ENCODE measurements around the gene MCCC1. TPM values are rescaled to one million over a fixed set of nuclear protein-coding genes. Genes with fewer than 3 reads are reported as not detected.

Gene MCCC1
- total and polyA plus RNA-seq, 10 of the 15 experiments (the other 5 are each of a cell fraction or from before 2014, with no cell fraction given) = 35.0 to 71.7 (median 47.0) TPM

DNA sequence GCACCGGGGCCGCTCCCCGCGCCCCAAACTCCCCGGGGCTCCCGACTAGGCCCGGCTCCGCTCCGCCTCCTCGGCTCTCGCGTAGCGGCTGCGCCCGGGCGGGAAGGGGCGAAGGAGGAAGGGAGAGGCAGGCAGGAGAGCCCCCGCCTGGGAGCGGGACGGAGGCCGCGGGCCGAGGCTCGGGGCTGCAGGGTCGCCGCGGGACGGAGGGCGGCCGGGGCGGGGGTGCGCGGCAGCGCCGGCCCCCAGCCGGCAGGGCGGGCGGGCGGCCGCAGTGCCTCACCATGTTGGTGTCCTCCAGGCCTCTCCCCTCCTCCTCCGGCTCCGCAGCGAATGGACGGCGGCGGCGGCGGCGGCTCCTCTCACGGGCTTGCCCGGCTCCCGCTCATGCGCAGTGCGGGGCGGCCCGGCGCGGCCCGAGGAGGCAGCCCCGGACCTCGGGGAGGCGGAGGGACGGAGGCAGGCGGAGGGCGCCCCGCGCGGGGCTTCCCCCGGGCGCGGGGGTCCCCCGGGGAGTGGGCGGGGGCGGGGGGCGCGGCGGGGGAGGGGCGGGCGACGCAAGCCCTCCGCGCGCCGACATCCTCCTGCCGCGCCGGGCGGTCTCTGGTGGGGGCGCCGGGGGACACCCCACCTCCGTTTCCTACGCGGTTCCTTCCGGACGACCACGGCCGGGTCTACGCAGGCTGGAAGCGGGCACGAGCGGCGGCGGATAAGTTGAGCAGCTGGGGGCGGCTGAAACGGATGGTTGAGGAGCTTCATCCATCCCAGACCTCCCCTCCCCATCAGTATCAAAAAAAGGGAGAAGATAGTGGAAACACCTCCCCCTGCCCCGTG, 118.9 kb downstream of the MCCC1 start, which contains the start of gene DCUN1D1 (continued):
- TF ChIP-seq ZNF592 (IDR thresholded peaks at IDR 0.05) = no peak
- no peak; the same call in 1 of the 2 replicates for TF ChIP-seq TCF12 (IDR thresholded peaks at IDR 0.05; ENCODE audit: low read depth, low read length)
- no peak for TF ChIP-seq IRF5 (IDR thresholded peaks at IDR 0.05; ENCODE audit: borderline replicate concordance)
- no peak for TF ChIP-seq MYB (IDR thresholded peaks at IDR 0.05; ENCODE audit: borderline replicate concordance, low read depth, low read length)
- no peak for TF ChIP-seq SUZ12 (IDR thresholded peaks at IDR 0.05; ENCODE audit: unreplicated experiment)
- no peak for TF ChIP-seq ELK1 (IDR thresholded peaks at IDR 0.05; ENCODE audit: low read depth, low read length)
- no peak for TF ChIP-seq SKIL (IDR thresholded peaks at IDR 0.05; ENCODE audit: low read depth, poor library complexity, severe bottlenecking)
- TF ChIP-seq, protein P1, sequence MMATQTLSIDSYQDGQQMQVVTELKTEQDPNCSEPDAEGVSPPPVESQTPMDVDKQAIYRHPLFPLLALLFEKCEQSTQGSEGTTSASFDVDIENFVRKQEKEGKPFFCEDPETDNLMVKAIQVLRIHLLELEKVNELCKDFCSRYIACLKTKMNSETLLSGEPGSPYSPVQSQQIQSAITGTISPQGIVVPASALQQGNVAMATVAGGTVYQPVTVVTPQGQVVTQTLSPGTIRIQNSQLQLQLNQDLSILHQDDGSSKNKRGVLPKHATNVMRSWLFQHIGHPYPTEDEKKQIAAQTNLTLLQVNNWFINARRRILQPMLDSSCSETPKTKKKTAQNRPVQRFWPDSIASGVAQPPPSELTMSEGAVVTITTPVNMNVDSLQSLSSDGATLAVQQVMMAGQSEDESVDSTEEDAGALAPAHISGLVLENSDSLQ (IDR thresholded peaks at IDR 0.05) = no peak
- TF ChIP-seq NR2F1 (conservative IDR thresholded peaks at IDR 0.05) = 0 out of 2 replicates have a peak, but pooled peaks have one; percentile 27
- TF ChIP-seq POLR2A (IDR thresholded peaks at IDR 0.05; ENCODE audit: low read depth, low read length) = peak; percentile 84
- TF ChIP-seq ZNF384 (IDR thresholded peaks at IDR 0.05; ENCODE audit: borderline replicate concordance, low read depth, low read length) = no peak

All from GM12878 (cell line).